D341Med (cell line): ENCODE data around the gene TXNDC17.
"Not testable (repeated sequence)": the region's sequence is repeated elsewhere in the genome, so short reads cannot be mapped to it uniquely, and the experiment has no call there.

Experiments used
- DNase-seq: peaks from one replicate; pipeline ENCODE4 v3.0.0; 2012; ENCODE audit warnings: low spot score

The TXNDC17 gene

GRCh38 chr17:6637458-6637840 lies 3.4 kb upstream of the TXNDC17 start:
- DNase-seq = no peak

DNA sequence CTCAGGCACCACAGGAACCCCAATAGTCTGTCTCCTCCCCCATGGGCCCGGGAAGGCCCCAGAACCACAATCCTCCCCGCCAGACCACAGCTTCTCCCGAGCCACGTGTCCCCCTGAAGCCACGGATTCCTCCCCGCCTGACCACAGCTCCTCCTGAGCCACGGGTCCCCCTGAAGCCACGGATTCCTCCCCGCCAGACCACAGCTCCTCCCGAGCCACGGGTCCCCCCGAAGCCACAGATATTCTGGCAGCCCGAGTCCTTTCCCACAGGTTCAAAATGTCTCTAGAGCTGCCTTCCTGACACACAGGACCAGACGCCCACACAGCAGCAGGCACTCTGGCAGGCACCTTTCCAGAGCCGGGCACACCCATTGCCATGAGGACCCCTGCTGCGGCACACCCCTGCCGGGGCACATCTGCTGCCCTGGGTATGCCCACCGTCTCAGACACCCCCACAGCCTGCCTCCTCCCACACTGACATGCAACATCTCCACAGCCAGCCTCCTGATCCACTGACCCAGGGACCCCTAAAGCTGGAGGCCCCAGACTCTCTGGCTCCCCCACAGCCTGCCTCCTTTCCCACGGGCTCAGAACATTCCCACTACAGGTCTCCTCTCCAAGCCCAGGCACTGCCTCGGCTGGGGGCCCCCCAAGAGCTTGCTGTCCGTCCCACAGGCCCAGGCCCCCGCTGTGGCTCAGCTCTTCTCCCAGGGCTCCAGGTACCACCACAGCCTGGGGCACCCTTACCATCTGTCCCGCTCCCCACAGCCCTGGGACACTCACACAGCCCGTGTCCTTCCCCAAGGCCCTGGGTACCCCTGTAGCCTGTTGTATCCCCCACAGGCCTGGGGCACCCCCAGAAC lies 2.6 kb upstream of the TXNDC17 start:
- no peak for DNase-seq

GRCh38 chr17:6639014-6639585 lies 1.8 kb upstream of the TXNDC17 start:
- no peak for DNase-seq

DNA sequence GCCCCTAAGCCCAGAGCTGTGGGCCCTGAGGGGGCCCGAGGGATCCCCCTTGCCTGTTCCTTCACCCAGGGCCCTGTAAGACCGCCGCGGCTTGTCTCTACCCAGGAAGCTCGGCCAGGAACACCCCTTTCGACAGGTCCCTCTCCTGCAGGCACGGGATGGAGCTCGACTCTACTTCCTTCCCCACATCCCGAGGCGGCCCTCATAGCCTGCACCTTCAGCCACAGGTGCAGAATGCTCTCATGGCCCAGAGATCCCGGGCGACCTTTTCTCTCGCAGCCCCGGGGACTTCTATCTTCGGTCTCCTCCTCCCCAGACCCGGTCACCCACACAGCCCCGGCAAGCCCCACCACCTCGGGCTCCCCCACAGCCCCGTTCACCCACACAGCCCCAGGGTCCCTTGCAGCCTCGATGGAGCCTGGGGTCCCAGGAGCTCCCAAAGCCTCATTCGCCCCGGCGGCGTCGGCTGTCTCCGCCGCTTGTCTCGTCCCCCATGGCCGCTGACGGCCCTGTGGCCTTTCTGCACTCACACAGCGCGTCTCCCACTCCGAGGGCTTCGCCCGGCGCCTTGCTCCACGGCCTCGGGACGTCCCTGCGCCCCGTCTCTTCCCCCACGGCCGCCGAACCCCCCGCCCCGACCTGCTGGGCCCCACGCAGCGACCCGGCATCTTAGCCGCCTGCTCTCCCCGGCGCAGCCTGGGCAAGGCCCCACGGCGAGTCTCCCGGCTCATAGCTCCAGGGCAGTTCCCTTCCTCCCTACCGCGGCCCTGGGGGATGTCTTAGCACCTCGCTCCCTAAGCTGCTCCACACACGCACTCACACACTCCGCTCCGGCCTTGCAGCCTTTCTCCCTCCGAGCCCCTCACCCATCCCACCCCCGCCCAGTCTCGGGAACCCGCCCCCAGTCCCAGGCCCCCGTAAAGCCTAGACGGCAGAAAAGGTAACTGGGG lies 999 bp upstream of the TXNDC17 start:
- DNase-seq = peak; percentile 53

GRCh38 chr17:6641247-6641863 lies 495 bp downstream of the TXNDC17 start:
- DNase-seq = no peak

DNA sequence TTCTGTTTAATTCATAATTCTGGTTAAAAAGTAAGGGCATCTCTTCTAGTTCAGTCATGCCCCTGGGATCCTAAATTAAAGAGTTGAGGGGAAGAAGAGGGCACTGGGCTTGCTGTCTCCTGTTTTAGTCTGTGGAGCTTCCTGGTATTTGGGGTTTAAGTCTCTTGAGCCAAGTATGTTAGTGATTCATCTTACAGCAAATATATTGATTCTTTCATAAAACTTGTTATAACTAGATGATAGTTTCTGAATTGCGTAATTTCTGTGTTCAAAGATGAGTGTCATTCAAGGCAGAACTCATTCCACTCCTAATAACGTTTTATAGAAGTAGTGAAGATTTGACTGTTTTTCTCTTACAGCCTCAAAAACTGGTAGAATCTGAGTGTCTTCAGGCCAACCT lies 1.7 kb downstream of the TXNDC17 start:
- no peak for DNase-seq

DNA sequence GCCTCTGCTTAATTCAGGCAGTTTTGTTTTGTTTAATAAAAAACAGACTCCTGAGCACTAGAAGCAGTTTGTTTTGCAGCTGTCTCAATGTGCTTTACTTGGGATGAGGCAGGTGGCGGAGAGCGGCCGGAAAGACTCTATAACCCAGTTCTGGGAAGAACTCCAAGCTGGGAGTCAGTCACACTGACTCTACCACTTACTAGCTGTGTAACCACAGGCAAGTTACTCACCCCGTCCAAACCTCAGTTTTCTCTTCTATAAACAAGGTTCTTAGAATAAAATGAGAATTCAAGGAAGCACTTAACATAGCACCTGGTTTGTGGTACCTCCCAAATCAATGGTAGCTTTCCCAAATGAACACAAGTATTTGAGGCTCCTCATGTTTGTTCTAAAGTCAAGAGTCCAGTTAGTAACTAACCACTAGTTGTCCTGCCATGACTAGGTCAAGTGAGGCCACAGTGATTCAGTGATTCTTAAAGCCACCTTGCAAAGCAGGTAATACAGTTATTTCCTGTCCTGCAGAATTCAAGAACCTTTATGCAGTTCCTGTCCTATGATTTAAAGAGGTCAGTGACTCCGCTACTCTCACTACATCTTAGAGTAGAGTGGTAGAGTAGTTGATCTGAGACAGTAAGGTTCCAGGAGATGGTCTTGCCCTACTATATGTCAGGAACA lies 2.7 kb downstream of the TXNDC17 start:
- DNase-seq = no peak

DNA sequence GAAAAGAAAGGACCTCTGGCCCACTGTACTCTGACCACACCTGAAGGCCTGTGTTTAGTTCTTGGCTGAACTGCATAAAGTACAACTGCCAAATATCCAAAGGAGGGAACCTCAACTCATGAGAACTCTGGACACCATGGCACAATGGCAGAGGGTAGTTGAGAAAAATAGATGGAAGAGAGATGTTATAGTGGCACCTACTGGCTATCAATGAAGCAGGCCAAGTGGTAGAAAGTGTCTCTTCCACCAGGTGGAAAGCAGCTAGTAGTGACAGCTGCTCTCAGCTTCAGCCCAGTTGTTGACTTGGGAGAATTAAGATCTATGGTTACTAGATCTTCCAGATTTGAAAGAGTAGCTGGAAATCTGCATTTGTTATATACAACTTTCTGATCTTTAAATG lies 7.3 kb downstream of the TXNDC17 start:
- DNase-seq = no peak

DNA sequence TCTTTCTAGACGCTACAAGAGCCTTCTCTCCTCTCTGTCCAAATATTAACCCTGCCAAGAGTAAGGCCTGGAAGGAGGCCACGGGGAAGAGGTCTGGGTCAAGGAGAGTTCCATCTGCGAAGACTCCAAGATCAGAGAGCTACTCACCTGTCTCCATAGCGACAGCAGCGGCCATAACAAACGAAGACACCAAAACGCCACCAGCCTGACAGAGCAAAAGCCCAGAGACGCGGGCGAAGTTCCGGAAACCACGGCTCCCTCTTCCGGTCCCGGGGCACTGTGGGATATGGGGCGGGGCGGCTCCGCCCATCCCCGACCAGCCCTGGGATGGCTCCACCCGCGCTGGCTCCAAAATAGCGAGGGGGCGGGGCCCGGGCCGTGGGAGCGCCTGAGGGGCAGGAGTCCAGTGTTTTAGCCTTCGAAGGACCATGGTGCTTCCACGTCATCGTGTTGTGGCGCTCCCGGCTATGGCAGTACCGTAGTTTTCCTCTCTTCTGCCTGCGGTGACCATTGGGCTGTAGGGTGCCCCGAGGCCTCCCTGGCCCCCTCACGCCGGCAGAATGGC lies 10.6 kb downstream of the TXNDC17 start, which contains the start of the genes C17orf100 and MED31:
Gene C17orf100 (plus strand): TSS at position 409 of the 565 bp plus-strand sequence. CDS start 152 bp downstream, at position 561.
Gene MED31 (minus strand): TSS at position 252 of the 565 bp plus-strand sequence. CDS start 77 bp downstream, at position 175.
- peak; percentile 90 for DNase-seq

DNA sequence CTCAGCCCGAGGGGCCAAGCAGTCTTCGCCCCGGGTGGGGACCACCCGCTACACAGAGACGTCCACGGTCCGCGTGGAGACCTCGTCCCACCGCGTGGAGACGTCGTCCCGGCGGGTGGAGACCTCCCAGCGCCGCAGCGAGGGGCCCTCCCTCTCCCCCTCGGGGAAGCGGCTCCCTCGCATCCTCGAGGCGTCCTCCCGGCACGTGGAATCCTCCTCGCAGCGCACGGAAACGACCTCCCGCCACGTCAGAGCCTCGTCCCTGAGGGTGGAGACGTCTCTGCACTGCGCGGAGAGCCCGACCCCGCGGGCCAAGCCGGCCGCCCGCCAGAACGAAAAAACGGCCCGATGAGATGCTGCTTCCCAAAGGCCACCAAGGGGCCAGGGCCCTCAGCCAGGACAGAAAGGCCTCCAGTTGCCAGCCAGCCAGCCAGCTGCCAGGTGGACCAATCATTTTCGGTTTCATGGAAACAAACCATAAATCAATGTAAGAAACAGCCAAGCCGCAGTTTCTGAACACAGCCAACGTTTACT lies 11.1 kb downstream of the TXNDC17 start:
- peak; percentile 56 for DNase-seq

GRCh38 chr17:6654841-6655731 lies 14.2 kb downstream of the TXNDC17 start:
- DNase-seq = no peak

GRCh38 chr17:6655732-6656361 lies 15.0 kb downstream of the TXNDC17 start:
- not testable (repeated sequence) for DNase-seq

- DNase-seq = not testable (repeated sequence)
Observed at GRCh38 chr17:6656797-6657632, 16.2 kb downstream of the TXNDC17 start.

DNA sequence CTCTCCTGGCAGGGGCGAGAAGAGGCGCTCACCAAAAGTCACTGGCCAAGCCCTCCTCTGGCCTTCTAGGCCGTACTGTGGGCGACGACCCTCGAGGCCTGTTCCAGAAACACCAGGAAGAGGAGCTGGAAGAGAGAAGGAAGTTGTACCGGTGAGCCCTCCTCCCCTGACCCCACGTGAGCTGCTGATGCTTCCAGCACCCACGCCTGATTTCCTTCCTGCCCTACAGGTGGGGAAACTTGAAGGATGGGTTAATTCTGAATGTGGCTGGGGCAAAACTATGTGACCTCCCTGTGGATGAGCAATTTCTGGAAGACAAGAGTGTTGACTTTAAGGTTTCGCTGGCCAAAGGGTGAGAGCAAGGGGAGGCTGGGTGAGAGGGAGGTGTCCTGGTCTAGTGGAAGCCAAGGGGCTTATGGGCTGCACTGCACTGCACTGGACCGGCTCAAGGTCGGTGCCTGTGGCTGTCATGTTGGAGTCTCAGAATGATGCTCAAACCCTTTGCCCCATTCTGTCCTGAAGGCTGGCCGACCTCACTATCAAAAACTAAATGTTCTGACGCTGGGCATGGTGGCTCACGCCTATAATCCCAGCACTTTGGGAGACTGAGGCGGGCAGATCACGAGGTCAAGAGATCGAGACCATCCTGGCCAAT lies 16.9 kb downstream of the TXNDC17 start:
- DNase-seq = no peak

GRCh38 chr17:6658411-6658810 lies 17.6 kb downstream of the TXNDC17 start:
- DNase-seq = not testable (repeated sequence)

GRCh38 chr17:6660101-6660500 lies 19.2 kb downstream of the TXNDC17 start:
- DNase-seq = no peak

DNA sequence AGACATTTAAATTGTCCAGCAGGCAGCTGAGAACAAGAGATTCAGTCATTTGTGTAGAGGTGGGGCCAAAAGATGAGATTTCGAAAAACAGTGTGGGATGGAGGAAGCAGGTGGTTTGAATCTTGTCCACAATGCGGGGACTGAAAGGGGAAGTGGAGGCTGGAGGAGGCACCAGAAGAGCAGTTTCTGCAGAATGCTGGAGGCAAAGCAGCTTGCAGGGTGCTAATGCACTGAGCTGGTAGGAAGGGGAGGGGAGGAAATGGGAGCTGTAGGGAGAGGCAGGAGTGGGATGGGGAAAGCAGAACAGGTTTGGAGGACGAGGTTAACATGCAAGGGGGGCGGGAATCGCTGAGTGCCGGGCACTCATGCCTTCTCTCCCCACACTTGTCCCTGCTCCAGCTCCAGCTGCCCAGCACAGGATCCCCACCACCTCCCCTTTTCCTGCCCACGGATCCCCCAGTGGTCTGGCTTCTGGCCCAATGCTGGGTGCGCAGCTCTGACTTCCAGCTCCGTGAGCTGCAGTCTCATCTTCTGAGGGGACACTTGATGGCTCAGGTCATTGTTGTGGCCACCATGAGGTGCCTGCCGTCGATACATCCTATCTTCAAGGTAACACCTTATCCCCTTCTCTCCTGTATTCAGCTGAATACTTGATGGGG lies 20.1 kb downstream of the TXNDC17 start:
- no peak for DNase-seq
